NCI-H2227 (cell line): Measurements from ENCODE around the gene CHD9NB.
A peak's percentile ranks its signal among the peaks of the same experiment; 100 is the strongest.
"Not testable (repeated sequence)": the region's sequence is repeated elsewhere in the genome, so short reads cannot be mapped to it uniquely, and the experiment has no call there.

Experiments used
- DNase-seq: peaks from one replicate; lab custom pipeline; 2025; ENCODE audit not compliant: unreplicated experiment; lab: John Stamatoyannopoulos, UW

CHD9NB gene

GRCh38 chr16:53084141-53084541 lies 31.4 kb upstream of the CHD9NB start:
- DNase-seq = no peak

GRCh38 chr16:53083119-53083518 lies 30.4 kb upstream of the CHD9NB start:
- DNase-seq = no peak

- DNase-seq = no peak
Measured at GRCh38 chr16:53082509-53082908, 29.8 kb upstream of the CHD9NB start.

DNA sequence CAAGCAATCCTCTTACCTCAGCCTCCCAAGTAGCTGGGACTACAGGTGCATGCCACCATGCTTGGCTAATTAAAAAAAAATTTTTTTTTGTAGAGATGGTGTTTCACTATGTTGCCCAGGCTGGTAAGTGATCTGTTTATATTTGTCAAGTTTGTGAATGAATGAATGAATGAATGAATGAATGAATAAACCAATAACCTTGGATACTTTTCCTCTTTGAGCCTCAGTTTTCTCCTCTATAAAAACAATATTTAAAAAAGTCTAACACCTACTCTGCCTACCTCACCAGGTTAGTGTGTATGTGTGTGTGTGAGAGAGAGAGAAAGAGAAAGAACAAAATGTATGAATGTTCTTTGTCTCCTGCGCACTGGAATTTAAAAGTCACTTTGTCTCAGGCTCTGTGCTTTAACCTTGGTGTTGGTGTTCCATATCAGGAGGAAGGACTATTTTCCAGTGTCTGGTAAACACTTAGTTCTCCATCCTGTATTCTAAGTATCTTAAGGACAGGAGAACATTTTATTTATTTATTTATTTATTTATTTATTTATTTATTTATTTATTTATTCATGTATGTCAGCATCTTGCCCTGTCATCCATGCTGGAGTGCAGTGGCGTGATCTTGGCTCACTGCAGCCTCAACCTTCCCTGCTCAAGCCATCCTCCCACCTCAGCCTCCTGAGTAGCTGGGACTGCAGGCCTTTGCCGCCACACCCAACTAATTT lies 29.1 kb upstream of the CHD9NB start:
- no peak for DNase-seq

- DNase-seq = no peak
Measured at GRCh38 chr16:53081032-53081424, 28.3 kb upstream of the CHD9NB start.

GRCh38 chr16:53080345-53081031 lies 27.8 kb upstream of the CHD9NB start:
- no peak for DNase-seq

DNA sequence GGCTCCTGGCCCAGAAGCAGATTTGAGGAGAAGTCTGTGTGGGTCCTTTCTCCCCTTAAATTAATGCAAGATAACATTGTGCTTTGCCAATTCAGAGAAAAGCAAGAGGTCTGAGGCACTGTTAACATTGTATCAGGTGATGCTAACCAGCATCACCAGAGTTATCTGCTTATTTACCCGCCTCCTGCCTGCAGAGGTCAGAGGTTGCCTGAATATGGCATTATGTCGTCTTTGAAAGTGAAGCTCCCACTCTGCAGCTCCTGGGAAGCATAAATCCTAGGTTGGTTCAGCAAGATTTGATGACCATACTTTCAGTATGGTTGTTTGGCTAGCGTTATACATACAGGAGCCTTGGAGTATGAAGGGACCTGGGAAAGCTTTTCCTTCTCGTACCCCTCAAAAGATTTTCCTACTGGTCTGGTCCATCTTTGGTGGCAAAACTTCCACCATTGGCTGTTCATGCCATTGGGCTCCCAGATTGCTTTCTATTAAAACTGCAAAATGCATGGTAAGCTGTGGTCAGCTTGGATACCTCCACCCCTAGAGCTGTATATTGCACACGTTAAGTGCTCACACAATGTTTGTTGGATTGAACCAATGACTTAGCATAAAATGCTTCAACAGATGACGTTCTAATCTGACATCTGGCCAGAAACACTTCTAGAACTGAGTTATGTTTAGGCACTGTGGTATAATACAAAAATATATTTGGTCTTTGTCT lies 26.2 kb upstream of the CHD9NB start:
- peak; percentile 17 for DNase-seq

GRCh38 chr16:53078247-53078646 lies 25.6 kb upstream of the CHD9NB start:
- no peak for DNase-seq

DNA sequence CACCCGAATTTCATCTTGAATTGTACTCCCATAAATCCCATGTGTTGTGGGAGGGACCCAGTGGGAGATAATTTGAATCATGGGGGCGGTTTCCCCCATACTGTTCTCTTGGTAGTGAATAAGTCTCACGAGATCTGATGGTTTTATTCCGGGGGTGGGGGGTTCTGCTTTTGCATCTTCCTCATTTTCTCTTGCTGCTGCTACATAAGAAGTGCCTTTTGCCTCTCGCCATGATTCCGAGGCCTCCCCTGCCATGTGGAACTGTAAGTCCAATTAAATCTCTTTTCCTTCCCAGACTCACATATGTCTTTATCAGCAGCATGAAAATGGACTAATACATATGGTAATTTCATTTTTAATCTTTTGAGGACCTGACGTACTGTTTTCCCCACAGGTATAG lies 22.8 kb upstream of the CHD9NB start:
- DNase-seq = not testable (repeated sequence)

GRCh38 chr16:53074296-53074695 lies 21.6 kb upstream of the CHD9NB start:
- DNase-seq = not testable (repeated sequence)

- no peak for DNase-seq
Measured at GRCh38 chr16:53073022-53073421, 20.3 kb upstream of the CHD9NB start.

DNA sequence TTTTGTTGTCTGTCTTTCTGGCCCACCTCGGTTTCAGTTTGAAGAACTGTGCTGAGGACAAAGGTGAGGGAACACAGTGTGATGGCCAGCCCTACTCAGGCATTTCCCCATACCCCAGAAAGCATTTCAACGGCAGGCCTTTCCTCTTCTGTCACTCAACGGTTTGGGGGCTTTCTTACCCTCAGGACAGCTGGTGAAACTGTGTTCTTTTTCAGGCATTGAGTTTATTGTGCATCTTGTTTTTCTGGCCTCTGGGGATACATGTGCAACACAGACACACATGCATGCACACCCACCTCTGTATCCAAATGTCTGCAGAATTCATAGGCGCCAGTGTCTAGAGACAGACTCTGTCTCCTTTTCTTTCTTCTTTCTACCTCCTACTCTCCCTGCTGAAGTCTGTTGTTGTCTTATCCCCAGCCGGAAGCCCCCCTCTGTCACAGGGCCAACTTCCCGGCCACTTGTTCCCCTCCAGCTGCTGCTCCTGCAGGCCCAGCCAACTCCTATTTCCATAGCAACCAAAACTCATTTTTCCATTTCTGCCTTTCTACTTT lies 19.1 kb upstream of the CHD9NB start:
- no peak for DNase-seq

GRCh38 chr16:53069772-53070171 lies 17.1 kb upstream of the CHD9NB start:
- no peak for DNase-seq

DNA sequence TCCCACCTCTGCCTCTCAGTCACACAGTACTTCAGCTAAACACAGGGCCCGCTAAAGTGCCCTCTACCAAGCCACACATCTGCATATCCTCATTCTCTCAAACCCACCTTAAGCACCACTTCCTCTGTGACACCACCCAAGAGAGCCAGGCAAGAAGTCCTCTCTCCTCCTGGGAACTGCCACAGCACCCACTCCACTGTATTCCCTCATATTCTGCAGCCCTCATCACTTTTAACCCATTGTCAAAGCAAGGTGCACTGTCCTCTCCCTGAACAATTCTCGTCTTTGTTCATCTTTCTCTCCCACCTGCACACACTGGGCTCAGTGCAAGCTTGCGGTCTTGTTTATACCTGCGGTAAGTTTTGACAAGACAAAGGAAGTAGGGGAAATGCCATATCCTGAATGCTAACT lies 15.7 kb upstream of the CHD9NB start:
- DNase-seq = no peak

DNA sequence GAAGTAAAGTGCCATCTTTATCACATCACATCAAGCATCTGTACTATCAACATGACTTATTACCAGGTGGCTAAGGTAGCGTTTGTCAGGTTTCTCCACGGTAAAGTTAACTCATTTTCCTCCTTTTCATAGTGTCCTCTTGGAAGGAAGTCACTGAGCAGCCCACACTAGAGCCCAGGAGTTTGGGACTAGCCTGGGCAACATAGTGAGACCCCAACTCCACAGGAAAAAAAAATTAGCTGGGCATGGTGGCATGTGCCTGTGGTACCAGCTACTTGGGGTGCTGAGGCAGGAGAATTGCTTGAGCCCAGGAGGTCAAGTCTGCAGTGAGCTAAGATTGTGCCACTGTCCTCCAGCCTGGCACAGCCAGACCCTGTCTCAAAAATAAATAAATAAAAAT lies 15.0 kb upstream of the CHD9NB start:
- DNase-seq = no peak

DNA sequence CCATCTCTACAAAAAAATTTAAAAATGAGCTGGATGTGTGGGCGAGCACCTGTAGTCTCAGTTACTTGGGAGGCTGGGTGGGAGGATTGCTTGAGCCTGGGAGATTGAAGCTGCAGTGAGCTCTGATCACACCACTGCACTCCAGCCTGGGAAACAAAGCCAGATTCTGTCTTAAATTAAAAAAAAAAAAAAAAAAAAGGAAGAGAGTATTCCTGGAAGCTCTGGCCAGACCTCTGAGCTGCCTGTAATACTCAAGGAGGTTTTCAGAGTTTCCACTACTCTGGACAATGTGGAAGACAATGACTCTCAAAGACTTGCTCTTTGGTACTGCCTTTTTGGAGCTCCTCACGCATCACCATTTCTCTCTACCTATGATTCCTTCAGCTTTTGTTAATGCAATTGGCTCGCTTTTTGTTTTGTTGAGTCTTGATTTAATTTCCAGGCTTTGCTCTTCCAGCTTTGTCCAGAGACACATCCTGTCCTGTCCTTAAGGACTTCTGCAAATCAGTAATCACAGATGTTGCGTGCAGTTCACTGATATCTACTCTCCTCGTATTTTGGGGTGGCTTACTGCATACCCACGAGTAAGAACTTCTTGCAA lies 12.9 kb upstream of the CHD9NB start:
- DNase-seq = no peak

DNA sequence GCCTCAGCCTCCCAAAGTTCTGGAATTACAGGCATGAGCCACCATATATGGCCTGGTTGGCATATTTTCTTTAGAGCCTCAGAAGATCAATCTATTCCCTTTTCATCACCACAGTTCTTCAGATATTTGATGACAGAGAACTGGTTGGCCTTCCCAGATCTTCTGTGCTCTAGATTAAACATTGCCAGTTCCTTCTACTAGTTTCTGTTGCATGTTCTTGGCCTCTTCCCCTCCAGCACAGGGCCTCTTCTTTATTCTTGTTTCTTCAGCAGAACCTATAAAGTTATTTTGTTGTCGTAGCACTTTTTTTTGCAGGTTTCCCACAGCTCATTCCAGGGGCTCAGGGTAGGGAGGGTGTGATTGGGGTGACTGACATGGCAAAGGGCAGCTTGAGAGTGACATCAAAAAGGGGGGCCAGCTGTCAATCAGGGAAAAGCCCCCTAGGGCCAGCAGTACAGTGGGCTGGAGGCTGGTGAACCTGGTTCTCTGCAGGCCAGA lies 11.4 kb upstream of the CHD9NB start:
- no peak for DNase-seq

- DNase-seq = no peak
Measured at GRCh38 chr16:53061701-53062159, 9.0 kb upstream of the CHD9NB start.

DNA sequence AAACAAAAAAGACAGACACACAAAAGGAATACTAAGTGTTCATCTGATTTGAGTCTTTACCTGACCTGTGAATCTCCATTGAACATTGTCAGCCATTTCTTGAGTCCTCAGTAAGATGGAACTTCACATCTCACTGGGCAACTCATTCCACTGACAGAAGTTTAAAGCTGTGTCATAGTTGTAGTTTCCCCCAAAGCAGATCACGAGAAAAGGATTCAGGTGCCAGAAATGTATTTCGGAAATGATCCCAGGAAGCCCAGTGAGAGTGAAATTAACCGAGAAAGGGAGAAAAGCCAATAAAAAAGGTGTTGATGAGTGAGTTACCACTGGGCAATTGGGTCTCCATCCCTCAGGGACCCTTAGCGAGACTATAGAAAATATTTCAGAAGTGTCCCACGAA lies 8.6 kb upstream of the CHD9NB start:
- DNase-seq = no peak

GRCh38 chr16:53059672-53060071 lies 7.0 kb upstream of the CHD9NB start:
- no peak for DNase-seq

DNA sequence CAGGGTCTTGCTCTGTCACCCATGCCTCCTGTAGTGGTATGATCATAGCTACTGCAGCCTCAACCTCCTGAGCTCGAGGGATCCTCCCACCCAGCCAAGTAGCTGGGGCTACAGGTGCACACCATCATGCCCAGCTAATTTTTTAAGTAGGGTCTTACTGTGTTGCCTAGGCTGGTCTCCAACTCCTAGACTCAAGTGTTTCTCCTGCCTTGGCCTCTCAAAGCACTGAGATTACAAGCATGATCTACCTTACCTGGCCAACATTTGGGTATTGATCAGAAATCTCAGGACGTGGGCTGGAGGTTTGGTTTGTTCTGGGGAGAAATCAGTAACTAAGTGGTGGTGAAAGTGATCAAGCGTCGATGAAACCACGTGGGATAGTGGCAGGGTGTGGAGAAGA lies 6.2 kb upstream of the CHD9NB start:
- no peak for DNase-seq
